ENCODE measurements around the gene NRG2. TPM values are rescaled to one million over a fixed set of nuclear protein-coding genes. Genes with fewer than 3 reads are reported as not detected.

NRG2 gene
- total RNA-seq, 3 donors from 2014 or later (not counting 1 experiment from before 2014, with no cell fraction given): 0.21 to 0.50 (median 0.40) TPM

GRCh38 chr5:139985733-139986132 lies 57.4 kb downstream of the NRG2 start:
- no peaks in the 10 kb centered on the region for H3K9me3 Mint-ChIP-seq

DNA sequence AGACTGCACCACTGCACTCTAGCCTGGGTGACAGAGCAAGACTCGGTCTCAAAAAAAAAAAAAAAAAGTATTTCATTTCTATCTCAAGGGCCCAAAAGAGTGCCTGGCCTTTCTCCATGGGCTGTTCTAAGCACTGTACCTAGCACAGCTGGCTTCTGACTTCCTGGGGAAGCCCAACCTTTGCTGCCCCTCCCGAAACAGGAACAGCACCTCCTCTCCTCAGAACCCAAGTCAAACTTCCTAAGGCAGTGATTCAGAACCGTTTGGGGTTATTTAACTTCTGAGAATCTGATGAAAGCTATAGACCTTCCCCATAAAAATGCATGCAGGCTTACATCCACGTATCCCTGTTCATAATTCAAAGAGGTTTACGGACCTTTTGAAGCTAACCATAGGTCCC lies 57.8 kb downstream of the NRG2 start:
- intact Hi-C loops (cut with micrococcal nuclease): no loop called here
- Histone ChIP-seq H3K27me3 (ENCODE audit: control insufficient read depth, insufficient read depth, low read length) (no peaks in the 10 kb centered on the region), H3K27ac (ENCODE audit: low read length) (no peak overlapping the region), H3K4me1 (ENCODE audit: control insufficient read depth, insufficient read depth, low read length) (no peaks in the 10 kb centered on the region), H3K4me3 (ENCODE audit: low read length) (no peak overlapping the region), H3K36me3 (ENCODE audit: control insufficient read depth, insufficient read depth, low read length) (no peaks in the 10 kb centered on the region), H3K9me3 (ENCODE audit: control insufficient read depth, insufficient read depth, low read length) (no peaks in the 10 kb centered on the region)
- no peak overlapping the region for H3K4me3 Mint-ChIP-seq
- no peaks in the 10 kb centered on the region for H3K4me1 Mint-ChIP-seq
- H3K27ac Mint-ChIP-seq: no peak overlapping the region
- TF ChIP-seq, protein P1, sequence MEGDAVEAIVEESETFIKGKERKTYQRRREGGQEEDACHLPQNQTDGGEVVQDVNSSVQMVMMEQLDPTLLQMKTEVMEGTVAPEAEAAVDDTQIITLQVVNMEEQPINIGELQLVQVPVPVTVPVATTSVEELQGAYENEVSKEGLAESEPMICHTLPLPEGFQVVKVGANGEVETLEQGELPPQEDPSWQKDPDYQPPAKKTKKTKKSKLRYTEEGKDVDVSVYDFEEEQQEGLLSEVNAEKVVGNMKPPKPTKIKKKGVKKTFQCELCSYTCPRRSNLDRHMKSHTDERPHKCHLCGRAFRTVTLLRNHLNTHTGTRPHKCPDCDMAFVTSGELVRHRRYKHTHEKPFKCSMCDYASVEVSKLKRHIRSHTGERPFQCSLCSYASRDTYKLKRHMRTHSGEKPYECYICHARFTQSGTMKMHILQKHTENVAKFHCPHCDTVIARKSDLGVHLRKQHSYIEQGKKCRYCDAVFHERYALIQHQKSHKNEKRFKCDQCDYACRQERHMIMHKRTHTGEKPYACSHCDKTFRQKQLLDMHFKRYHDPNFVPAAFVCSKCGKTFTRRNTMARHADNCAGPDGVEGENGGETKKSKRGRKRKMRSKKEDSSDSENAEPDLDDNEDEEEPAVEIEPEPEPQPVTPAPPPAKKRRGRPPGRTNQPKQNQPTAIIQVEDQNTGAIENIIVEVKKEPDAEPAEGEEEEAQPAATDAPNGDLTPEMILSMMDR (IDR thresholded peaks at IDR 0.05): no peak
- WGBS (ENCODE audit: insufficient coverage): 30% methylated on average over 5 of the region's 5 CpGs
- no peak for DNase-seq
- H3K27me3 Mint-ChIP-seq (ENCODE audit: low read depth in 2 of 2): peaks cover 15 to 39% of the 10 kb centered on the region in 2 donors
- no peaks in the 10 kb centered on the region for H3K36me3 Mint-ChIP-seq
- H3K9me3 Mint-ChIP-seq: no peaks in the 10 kb centered on the region
- ATAC-seq: no peak

More at GRCh38 chr5:139985733-139986132, 57.4 kb downstream of the NRG2 start:
- no peak overlapping the region for H3K4me3 Mint-ChIP-seq
- no peaks in the 10 kb centered on the region for H3K36me3 Mint-ChIP-seq
- H3K27me3 ChIP-seq (ENCODE audit: control insufficient read depth, insufficient read depth, low read length): no peaks in the 10 kb centered on the region
- intact Hi-C loops (cut with micrococcal nuclease): no loop called here
- ATAC-seq: no peak
- no peaks in the 10 kb centered on the region for H3K4me1 Mint-ChIP-seq
- peaks cover 15 to 34% of the 10 kb centered on the region in 2 donors for H3K27me3 Mint-ChIP-seq (ENCODE audit: low read depth in 2 of 2)
- DNase-seq: no peak
- no peaks in the 10 kb centered on the region for H3K4me1 ChIP-seq (ENCODE audit: control insufficient read depth, insufficient read depth, low read length)
- TF ChIP-seq, protein P1 (IDR thresholded peaks at IDR 0.05): no peak
- no peak overlapping the region for H3K27ac Mint-ChIP-seq
- no peak overlapping the region for H3K27ac ChIP-seq (ENCODE audit: low read length)
- no peak overlapping the region for H3K4me3 ChIP-seq (ENCODE audit: low read length)
- H3K36me3 ChIP-seq (ENCODE audit: control insufficient read depth, insufficient read depth, low read length): no peaks in the 10 kb centered on the region
- WGBS (ENCODE audit: insufficient coverage): 64% methylated on average over 2 of the region's 3 CpGs
- H3K9me3 ChIP-seq (ENCODE audit: control insufficient read depth, insufficient read depth, low read length): no peaks in the 10 kb centered on the region

DNA sequence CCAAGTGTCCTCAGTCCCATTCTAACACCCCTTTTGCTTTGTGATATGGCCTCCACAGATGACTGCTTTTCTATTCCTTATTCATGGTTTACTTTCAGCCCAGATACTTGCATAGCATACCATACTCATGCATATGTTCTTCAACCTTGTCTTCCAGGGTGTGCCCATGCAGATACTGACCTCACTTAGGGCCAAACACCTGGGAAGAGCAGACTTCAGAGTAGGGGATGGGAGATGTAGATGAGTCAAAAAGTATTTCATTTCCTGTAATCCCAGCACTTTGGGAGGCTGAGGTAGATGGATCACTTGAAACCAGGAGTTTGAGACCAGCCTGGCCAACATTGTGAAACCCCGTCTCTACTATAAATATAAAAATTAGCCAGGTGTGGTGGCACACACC lies 58.3 kb downstream of the NRG2 start:
- 100% methylated on average over 1 of the region's 1 CpG for WGBS (ENCODE audit: insufficient coverage)
- ATAC-seq: no peak
- Mint-ChIP-seq H3K9me3 (no peaks in the 10 kb centered on the region), H3K4me1 (no peaks in the 10 kb centered on the region), H3K27ac (no peak overlapping the region), H3K27me3 (ENCODE audit: low read depth in 2 of 2) (peaks cover 15 to 42% of the 10 kb centered on the region in 2 donors), H3K4me3 (no peak overlapping the region), H3K36me3 (no peaks in the 10 kb centered on the region)
- H3K4me3 ChIP-seq (ENCODE audit: low read length): no peak overlapping the region
- H3K27me3 ChIP-seq (ENCODE audit: control insufficient read depth, insufficient read depth, low read length): no peaks in the 10 kb centered on the region
- no peaks in the 10 kb centered on the region for H3K9me3 ChIP-seq (ENCODE audit: control insufficient read depth, insufficient read depth, low read length)
- no peak for DNase-seq
- intact Hi-C loops (cut with micrococcal nuclease): no loop called here
- no peak overlapping the region for H3K27ac ChIP-seq (ENCODE audit: low read length)
- TF ChIP-seq, protein P1 (IDR thresholded peaks at IDR 0.05): no peak
- H3K4me1 ChIP-seq (ENCODE audit: control insufficient read depth, insufficient read depth, low read length): no peaks in the 10 kb centered on the region
- H3K36me3 ChIP-seq (ENCODE audit: control insufficient read depth, insufficient read depth, low read length): no peaks in the 10 kb centered on the region

DNA sequence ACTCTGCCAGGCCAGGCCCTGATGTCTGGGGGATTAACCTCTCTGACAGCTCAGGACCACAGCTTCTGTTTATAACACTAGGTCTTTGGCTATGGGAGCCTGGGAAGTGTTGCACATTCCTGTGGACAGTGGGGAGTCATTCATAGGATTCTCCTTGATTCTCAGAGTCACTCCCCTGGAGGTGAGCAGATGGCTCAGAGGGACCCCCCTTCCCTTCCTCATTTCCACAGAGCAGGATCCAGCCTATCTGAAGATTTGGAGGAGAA lies 60.2 kb downstream of the NRG2 start:
- no peak overlapping the region for H3K27ac ChIP-seq (ENCODE audit: low read length)
- Mint-ChIP-seq H3K27me3 (ENCODE audit: low read depth in 2 of 2) (peaks cover 17 to 43% of the 10 kb centered on the region in 2 donors), H3K36me3 (no peaks in the 10 kb centered on the region), H3K9me3 (no peaks in the 10 kb centered on the region), H3K4me3 (no peak overlapping the region), H3K27ac (no peak overlapping the region), H3K4me1 (no peaks in the 10 kb centered on the region)
- H3K27me3 ChIP-seq (ENCODE audit: control insufficient read depth, insufficient read depth, low read length): no peaks in the 10 kb centered on the region
- no peak overlapping the region for H3K4me3 ChIP-seq (ENCODE audit: low read length)
- no peaks in the 10 kb centered on the region for H3K36me3 ChIP-seq (ENCODE audit: control insufficient read depth, insufficient read depth, low read length)
- TF ChIP-seq, protein P1 (IDR thresholded peaks at IDR 0.05): no peak
- intact Hi-C loops (cut with micrococcal nuclease): no loop called here
- no peak for ATAC-seq
- DNase-seq: no peak
- H3K9me3 ChIP-seq (ENCODE audit: control insufficient read depth, insufficient read depth, low read length): no peaks in the 10 kb centered on the region
- no peaks in the 10 kb centered on the region for H3K4me1 ChIP-seq (ENCODE audit: control insufficient read depth, insufficient read depth, low read length)
